GDM1 (cell line): ENCODE measurements around the gene SMG1.
"Not testable (repeated sequence)": the region's sequence is repeated elsewhere in the genome, so short reads cannot be mapped to it uniquely, and the experiment has no call there.

Experiments used
- DNase-seq: peaks from one replicate; lab custom pipeline; 2025; lab: John Stamatoyannopoulos, UW

The SMG1 gene

GRCh38 chr16:18925986-18926865 is at the start of gene SMG1:
TSS of gene SMG1 (minus strand) at chr16:18926408. CDS start at chr16:18926041, 367 bp downstream.
- peak; percentile 92 for DNase-seq

DNA sequence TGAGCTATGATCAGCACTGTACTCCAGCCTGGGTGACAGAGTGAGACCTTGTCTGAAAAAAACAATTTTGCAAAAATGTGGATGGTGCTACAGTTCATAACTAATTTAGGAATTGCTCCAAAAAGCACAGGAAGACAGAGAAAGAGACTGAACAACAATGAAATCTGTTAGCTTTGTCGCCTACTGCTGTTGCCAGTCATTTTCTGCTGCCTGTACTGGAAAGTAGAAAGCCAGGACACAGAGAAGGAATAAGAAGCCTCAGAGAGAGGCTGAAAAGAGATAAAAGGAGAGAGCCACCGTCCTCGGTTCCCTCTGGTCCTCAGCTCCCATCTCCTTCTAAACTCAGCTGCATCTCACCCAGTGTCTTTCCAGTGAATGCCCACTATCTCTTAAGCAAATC is 48.9 kb upstream of the SMG1 start:
- no peak for DNase-seq

DNA sequence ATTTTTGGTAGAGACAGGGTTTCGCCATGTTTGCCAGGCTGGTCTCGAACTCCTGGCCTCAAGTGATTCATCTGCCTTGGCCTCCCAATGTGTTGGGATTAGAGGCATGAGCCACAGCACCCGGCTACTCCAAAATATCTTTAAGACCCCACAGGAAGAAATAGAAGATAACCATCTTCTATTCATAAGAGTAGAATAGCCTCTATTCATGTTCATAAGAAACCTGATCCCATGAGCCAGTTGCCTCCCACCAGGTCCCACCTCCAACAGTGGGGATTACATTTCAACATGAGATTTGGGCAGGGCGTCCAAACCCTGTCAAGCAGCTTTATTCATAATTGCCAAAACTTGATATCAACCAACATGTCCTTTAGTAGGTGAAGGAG is 43.6 kb upstream of the SMG1 start:
- DNase-seq, result no peak

- DNase-seq, result peak; percentile 27
These were observed 43.0 kb upstream of the SMG1 start for GRCh38 chr16:18969050-18969854.

- no peak for DNase-seq
These were observed 40.6 kb upstream of the SMG1 start for GRCh38 chr16:18966791-18967190.

GRCh38 chr16:18965555-18965954 is 39.3 kb upstream of the SMG1 start:
- DNase-seq, result no peak

GRCh38 chr16:18959031-18959505 is 32.9 kb upstream of the SMG1 start:
- no peak for DNase-seq

DNA sequence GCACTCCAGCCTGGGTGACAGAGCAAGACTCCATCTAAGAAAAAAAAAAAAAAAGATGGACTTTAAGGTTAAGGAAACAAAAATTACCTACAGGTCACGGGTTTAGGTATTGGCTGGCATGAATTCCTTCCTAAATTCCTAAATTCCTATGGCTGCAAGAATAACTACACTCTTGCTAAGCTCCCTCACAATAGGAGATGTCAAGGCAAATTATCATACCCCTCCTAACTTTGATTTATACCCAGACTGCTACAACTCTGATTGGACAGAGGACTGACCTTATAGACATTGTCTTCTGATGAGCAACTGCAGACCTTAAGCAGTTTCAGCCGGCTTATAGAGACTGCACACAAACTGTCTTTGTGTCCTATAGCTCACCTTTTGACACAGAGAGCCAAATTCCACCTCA is 32.4 kb upstream of the SMG1 start:
- no peak for DNase-seq

GRCh38 chr16:18956658-18957241 is 30.5 kb upstream of the SMG1 start:
- DNase-seq, result not testable (repeated sequence)

GRCh38 chr16:18955874-18956580 is 29.8 kb upstream of the SMG1 start:
- DNase-seq, result not testable (repeated sequence)

- DNase-seq, result no peak
These were observed 27.3 kb upstream of the SMG1 start for GRCh38 chr16:18953547-18953946.

- no peak for DNase-seq
These were observed 24.4 kb upstream of the SMG1 start for GRCh38 chr16:18950469-18951185.

DNA sequence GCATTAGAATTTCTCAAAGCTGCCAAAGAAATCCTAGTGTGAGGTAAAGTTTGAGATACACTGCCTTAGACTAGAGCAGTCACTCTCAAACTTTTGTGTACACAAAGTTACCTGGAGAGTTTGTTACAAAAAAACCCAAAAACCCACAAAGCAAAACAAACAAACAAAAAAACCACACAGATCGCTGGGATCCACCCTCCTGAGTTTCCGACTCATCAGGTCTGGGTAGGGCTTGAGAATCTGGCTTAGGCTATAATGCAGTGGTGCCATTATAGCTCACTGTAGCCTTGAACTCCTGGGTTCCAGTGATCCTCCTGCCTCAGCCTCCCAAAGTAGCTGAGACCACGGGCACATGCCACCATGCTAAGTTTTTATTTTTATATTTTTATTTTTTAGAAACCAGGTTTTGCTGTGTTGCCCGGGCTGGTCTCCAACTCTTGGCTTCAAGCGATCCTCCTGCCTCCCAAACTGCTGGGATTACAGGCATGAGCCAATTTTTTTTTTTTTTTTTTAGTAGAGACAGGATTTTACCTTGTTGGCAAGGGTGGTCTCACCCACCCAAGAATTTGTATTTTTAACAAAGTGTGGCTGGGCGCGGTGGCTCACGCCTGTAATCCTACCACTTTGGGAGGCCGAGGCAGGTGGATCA is 22.3 kb upstream of the SMG1 start:
- DNase-seq, result no peak

DNA sequence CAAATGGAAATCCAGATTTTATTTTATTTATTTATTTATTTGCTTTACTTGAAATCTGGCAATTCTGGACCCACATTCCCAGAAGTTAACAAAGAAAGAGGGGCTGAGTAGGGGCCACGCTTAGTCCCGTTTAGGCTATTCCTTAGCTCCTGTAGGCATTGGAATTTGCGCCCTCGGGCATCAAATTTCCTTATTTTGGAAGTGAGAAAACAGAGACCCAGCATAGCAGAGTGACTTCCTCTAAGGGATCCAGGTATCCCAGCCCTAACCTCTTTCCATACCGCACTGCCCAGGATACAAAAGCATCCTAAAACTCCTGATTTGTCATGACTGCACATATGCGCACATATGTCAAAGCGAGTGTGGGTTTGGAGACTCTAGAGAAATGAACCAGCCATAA is 19.0 kb upstream of the SMG1 start:
- DNase-seq, result no peak

- DNase-seq, result no peak
These were observed 17.2 kb upstream of the SMG1 start for GRCh38 chr16:18943414-18943813.

- no peak for DNase-seq
These were observed 15.9 kb upstream of the SMG1 start for GRCh38 chr16:18942061-18942460.

DNA sequence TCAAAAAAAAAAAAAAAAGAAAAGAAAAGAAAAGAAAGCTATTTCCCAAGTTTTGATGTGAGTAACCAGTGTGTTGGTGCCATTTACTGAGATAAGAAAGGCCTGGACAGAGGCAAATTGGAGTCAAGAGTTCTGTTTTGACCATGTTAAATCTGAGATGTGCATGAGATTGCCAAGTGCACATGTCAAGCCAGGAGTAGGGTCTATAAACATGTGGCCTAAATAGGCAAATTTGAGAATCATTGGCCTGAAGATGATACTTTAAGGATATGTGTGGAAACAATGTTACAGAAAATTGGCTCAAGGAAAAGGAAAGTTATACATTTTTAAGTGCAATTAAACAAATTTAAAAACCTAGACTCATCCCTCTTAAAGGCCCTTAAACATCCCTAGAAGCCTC is 15.3 kb upstream of the SMG1 start:
- no peak for DNase-seq

GRCh38 chr16:18938986-18939385 is 12.8 kb upstream of the SMG1 start:
- no peak for DNase-seq

DNA sequence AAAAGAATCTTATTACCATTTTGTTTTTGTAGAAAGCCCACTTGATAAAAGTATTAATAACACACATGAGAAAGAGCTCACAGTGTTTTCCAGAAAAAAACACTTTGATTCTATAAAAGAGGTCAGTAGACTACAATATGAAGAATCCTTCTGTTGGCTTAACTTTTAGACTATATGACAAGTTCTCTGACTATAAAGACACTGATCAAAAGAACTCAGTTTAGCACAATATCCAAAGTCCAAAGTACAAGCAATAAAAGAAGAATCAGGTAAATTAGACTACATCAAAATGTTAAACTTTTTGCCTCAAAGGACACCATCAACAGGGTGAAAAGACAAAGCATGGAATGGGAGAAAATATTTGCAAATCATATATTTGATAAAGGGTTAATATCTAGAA is 11.2 kb upstream of the SMG1 start:
- DNase-seq, result no peak

GRCh38 chr16:18936727-18937340 is 10.6 kb upstream of the SMG1 start:
- DNase-seq, result no peak
